Measurements from ENCODE around the gene PLXNC1.
A peak's percentile ranks its signal among the peaks of the same experiment; 100 is the strongest.
"Not testable (repeated sequence)": the region's sequence is repeated elsewhere in the genome, so short reads cannot be mapped to it uniquely, and the experiment has no call there.

Gene PLXNC1

GRCh38 chr12:94308612-94309011 is 160.2 kb downstream of the PLXNC1 start:
- no peak for DNase-seq

DNA sequence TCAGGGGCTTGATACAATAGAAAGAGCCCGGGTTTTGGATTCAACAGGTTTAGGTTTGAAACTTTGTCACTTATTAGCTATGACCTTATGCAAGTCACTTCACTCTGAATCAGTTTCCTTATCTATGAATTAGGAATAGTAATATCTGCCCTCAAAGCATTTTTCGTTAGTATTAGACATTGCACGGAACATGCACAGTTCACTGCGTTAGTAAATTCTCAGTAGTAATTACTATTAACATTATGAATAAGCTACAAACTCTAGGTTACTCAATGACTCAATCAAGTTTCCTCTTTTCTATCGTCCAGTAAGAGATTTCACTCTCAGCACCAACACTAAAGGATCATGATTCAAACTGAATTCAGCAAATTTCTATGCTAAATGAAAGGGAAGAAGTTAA is 161.0 kb downstream of the PLXNC1 start:
- no peak for DNase-seq

DNA sequence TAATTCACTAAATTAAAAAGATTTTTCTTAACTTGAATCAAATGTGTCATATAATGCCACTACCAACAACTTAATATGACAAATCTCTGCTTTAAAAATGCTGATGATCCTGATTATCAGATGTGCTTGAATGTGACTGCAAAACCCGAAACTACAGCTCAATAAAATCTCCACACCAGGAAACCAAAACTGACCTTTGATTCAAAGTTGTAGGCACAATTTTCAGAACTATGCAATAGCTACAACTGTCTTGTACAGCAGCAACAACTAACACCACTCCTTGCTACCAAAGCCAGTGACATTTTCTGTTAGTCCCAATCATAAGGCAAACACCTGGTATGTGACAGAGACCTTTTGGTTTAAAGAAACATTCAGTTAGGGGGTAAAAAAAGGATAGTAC is 164.0 kb downstream of the PLXNC1 start:
- no peak for DNase-seq

DNA sequence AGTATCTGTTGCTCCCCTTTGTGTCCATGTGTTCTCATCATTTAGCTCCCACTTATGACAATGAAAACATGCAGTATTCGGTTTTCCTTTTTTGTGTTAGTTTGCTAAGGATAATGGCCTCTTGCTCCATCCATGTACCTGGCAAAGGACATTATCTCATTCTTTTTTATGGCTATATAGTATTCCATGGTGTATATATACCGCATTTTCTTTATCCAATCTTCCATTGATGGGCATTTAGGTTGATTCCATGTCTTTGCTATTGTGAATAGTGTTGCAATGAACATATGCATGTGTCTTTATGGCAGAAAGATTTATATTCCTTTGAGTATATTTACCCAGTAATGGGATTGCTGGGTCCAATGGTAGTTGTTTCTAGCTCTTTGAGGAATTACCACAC is 168.2 kb downstream of the PLXNC1 start:
- not testable (repeated sequence) for DNase-seq

- DNase-seq: no peak
Observed at GRCh38 chr12:94318181-94318580, 169.8 kb downstream of the PLXNC1 start.

- no peak for DNase-seq
Observed at GRCh38 chr12:94320109-94320508, 171.7 kb downstream of the PLXNC1 start.

DNA sequence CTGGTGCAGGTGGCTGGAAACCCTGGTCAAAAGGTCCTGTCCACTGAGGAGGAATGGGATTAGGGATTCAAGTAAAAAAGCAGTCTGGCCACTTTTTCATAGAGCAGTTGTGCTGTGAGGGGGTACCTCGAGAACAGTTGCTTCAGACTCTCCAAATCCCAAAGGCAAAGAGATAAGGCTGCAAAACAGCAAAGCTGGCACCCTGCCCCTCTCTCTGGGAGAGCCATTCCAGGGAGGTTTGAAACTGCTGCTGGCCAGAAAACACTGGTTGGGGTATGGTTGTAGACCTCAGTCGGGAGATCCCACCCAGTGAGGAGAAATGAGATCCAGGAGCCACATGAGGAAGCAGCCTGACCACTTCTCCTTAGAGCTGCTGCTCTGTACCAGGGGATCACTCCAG is 174.0 kb downstream of the PLXNC1 start:
- DNase-seq: no peak

GRCh38 chr12:94326234-94326633 is 177.9 kb downstream of the PLXNC1 start:
- no peak for DNase-seq

DNA sequence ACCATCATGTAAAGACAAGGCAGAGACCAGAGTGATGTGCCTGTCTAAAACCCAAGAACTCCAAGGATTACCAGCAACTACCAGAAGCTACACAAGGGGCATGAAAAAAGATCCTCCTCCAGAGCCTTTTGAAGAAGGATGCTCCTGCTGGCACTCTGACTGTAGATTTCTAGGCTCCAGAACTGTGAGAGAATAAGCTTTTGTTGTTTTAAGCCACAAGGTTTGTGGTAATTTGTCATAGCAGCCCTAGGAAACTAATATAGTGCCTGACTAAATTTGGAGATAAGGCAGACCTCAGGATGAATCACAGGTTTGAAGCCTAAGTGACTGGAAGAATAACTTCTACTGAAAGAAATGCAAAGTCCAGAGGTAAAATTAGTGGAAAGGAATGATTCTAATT is 178.3 kb downstream of the PLXNC1 start:
- DNase-seq: peak; percentile 91

- DNase-seq: no peak
Observed at GRCh38 chr12:94327809-94328208, 179.4 kb downstream of the PLXNC1 start.

- DNase-seq: no peak
Observed at GRCh38 chr12:94329366-94329765, 181.0 kb downstream of the PLXNC1 start.

DNA sequence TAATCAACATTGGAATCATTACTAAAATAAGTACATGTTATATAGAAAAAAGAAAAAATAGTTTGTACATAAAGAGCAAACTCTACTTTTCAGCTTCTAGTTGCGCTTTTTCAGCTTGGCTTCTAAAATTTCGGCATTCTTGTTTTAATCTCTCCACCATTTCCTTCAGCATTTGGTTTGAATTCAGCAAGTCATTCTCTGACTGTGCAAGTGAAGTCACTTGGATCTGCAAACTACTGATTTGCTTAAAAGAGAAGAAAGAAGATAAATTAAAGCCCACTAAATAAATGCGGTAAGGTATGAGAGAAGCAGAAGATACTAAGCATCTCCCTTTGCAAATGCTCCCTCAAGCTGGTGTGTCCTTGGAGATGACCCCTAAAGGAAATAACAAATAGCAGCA is 185.0 kb downstream of the PLXNC1 start:
- DNase-seq: no peak

- DNase-seq: no peak
Observed at GRCh38 chr12:94336211-94336925, 188.0 kb downstream of the PLXNC1 start.

DNA sequence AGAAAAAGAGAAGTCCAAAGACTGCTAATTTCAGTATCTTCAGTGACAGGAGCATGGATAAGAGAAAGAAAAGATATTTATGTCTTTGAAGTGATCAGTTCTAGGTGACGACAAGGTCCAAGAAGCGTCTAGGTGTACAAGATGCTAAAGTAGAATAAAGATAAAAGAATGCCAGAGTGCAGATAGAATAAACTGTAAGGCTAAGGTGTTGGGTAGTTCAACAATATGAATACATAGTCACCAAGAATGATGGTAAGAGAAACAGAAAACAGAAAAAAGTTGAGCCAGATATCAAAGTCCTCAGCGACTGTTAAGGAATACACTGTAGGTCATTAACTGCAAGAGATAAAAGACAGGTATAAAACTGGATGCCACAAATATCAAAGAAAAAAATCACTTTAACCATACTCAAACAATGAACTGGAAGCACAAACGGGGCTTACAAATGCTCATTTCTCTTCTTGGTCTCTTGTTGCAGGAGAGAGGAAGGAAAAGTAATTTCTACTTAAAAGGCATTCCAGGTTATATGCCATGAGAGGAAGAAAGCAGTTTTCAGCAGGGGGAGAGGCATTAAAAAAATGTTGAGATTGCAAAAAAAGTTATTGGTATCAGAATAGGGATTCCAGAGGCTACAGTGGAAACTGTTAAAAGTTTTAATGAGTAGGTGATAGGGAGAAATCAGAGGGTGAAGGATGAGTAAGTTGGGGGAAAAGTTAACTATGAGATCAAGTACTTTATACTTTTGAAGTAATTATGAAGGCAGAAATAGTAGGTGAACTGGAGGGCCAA is 189.8 kb downstream of the PLXNC1 start:
- no peak for DNase-seq

DNA sequence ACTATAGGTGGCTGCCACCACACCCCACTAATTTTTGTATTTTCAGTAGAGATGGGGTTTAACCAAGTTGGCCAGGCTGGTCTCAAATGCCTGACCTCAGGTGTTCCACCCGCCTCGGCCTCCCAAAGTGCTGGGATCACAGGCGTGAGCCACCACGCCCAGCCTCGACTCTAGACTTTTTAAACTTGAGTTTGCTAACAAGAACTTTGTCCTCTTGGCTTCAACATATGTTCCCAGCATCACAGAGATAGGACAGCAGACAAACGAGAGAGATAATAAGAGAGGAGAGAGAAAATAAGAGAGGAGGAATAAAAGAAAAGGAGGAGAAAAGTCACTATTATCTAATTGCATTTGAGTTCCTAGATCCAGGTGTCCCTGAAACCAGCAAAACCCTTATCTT is 192.2 kb downstream of the PLXNC1 start:
- no peak for DNase-seq

DNA sequence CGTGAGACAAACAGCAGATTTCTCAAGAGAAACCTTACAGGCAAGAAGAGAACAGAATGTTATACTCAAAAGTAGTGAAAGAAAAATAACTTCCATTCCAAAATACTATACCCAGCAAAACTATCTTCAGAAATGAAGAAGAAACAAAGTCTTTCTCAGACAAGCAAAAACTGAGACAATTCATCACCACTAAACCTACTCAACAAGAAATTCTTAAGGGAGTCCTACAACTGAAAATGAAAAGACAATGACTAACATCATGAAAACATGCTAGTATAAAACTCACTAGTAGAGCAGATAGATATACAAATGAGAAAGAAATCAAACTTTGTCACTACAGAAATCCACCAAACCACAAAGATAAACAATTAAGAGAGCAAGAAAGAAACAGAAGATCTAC is 204.8 kb downstream of the PLXNC1 start:
- DNase-seq: no peak
